ENCODE results near the gene RAD50.
"Not testable (repeated sequence)": the region's sequence is repeated elsewhere in the genome, so short reads cannot be mapped to it uniquely, and the experiment has no call there.

GRCh38 chr5:132548834-132549233, 7.9 kb upstream of the RAD50 start:
- TF ChIP-seq CTCF, POLR2A (IDR thresholded peaks at IDR 0.05): not testable (repeated sequence)

Data from adrenal gland (tissue), 5 donors.